RWPE1 (cell line): Measurements from ENCODE around the gene KRT7.
"Not testable (repeated sequence)": the region's sequence is repeated elsewhere in the genome, so short reads cannot be mapped to it uniquely, and the experiment has no call there.

Source experiments
- CTCF ChIA-PET: fragments of 350-600 bp; sonication (Branson Sonifier 250); formaldehyde crosslinking; extraction: SDS; loops from one replicate; lab custom pipeline; 2021; lab: Yijun Ruan, JAX
- POLR2A ChIA-PET: fragments of 400-600 bp; formaldehyde crosslinking; extraction: SDS; loops from one replicate; lab custom pipeline; 2020; ENCODE audit warnings: antibody characterized with exemption; ENCODE audit not compliant: low non-redundant PET; lab: Yijun Ruan, JAX
- DNase-seq: peaks from one replicate; pipeline ENCODE4 v3.0.0; 2012; ENCODE audit warnings: low spot score
- H3K27ac ChIP-seq: fragments of 450-650 bp; 2 replicates; pipeline ENCODE4 v1.5.1; 2017
- CTCF ChIP-seq: fragments of 450-650 bp; conservative IDR thresholded peaks from 2 replicates; pipeline ENCODE4 v1.5.1; 2017; ENCODE audit warnings: low read depth, mild to moderate bottlenecking

The KRT7 gene

DNA sequence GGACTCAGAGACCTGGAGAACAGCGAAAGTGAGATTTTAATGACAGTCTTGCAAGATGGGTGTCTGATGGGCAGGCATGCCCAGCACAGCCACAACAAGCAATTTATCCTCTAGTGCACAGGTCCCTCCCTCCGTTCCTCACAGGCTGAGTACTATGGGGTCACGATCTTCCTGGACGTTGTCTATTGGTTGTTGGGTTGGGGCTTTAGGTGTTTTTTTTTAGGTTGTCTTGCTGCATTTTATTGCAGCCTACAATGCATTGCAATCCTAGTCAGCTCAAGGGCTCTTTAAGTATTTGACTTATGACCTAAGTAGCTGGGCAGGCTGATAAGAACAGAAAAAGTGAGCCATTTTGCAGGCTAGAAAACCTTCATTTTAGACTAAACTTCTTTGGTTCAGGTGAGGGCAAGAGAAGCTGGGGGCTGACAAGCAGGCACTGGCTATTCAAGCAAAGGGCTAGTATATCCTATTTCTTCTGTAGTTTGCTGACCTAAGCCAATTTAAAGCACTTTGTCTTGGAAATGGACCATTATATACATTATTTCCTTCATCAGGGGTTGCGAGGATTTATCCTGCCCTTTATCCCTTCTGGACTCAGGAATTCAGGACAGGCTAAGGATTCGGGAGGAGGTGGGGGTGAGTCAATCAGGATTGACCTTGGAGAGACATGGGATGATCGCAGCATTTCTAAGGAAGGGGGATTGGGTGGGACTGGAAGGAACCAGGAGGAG, 6.0 kb downstream of the KRT7 start:
- ChIA-PET POLR2A (no interaction called here), CTCF (interaction anchor here (1.3 to 1.4 kb wide), 2 partner anchors 26 to 83 kb away, joined by 3 to 4 read pairs; no protein-coding TSS in a partner anchor)
- no peak for TF ChIP-seq CTCF
- peak overlapping the region; percentile 100 for H3K27ac ChIP-seq
- no peak for DNase-seq

DNA sequence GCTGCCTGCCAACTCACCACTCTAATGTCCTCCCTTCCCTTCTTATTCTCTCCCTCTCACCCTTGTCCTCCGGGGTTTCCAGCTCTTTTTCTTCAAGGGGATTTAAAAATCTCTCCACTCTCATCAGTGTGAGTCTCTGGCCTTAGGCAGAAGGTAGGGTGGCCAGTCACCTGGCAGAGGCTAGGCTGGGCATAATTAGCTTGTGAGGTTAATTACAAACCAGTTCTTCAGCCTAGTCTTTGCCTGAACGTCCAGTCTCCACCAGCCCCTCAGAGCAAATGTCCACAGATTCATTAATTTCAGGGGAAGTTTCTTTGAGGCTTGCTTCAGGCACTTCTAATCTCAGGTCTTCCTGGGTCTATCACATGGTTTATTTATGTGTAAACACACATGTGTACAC, 6.7 kb downstream of the KRT7 start:
- DNase-seq: no peak
- ChIA-PET POLR2A (no interaction called here), CTCF (no interaction called here)
- TF ChIP-seq CTCF: no peak
- H3K27ac ChIP-seq: peak overlapping the region; percentile 100

DNA sequence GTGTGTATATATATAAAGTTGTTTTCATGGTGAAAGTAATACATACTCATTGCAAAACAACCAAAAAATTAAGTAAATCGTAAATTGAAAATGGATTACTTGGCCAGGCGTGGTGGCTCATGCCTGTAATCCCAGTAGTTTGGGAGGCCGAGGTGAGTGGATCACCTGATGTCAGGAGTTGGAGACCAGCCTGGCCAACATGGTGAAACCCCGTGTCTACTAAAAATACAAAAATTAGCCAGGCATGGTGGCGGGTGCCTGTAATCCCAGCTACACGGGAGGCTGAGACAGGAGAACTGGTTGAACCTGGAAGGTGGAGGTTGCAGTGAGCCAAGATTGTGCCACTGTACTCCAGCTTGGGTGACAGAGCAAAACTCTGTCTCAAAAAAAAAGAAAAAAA, 7.2 kb downstream of the KRT7 start:
- POLR2A ChIA-PET, DNase-seq, CTCF ChIA-PET: not testable (repeated sequence)
- peak overlapping the region; percentile 100 for H3K27ac ChIP-seq

- POLR2A ChIA-PET: no interaction called here
- CTCF ChIA-PET: interaction anchor here (0.6 kb wide), 1 partner anchor 103 kb away, joined by 4 read pairs; no protein-coding TSS in a partner anchor
- TF ChIP-seq CTCF: no peak
- no peak for DNase-seq
- H3K27ac ChIP-seq: peak overlapping the region; percentile 100
These were observed 8.3 kb downstream of the KRT7 start for GRCh38 chr12:52241205-52241842.

GRCh38 chr12:52242442-52243258, 9.6 kb downstream of the KRT7 start:
- ChIA-PET CTCF (interaction anchor here (0.6 kb wide), 1 partner anchor 27 kb away, joined by 3 read pairs; no protein-coding TSS in a partner anchor), POLR2A (no interaction called here)
- DNase-seq: no peak
- no peak for TF ChIP-seq CTCF
- peak overlapping the region; percentile 100 for H3K27ac ChIP-seq

GRCh38 chr12:52243259-52243855, 10.3 kb downstream of the KRT7 start:
- no peak for DNase-seq
- peak overlapping the region; percentile 100 for H3K27ac ChIP-seq
- no peak for TF ChIP-seq CTCF
- CTCF ChIA-PET: interaction anchor here (0.6 to 3.0 kb wide), 5 partner anchors 27 to 83 kb away, joined by 3 to 9 read pairs (median 4); no protein-coding TSS in a partner anchor
- POLR2A ChIA-PET: interaction anchor here (0.6 kb wide), 1 partner anchor 65 kb away, joined by 3 read pairs; no protein-coding TSS in a partner anchor
